Caco-2 (cell line): ENCODE data around the gene CCDC142. TPM values are rescaled to one million over a fixed set of nuclear protein-coding genes. Genes with fewer than 3 reads are reported as not detected.

Experiments used
- BruUV-seq: library from RNA; stranded (reverse); fragments of 400-500 nt; replicated peaks from 2 replicates; lab custom pipeline; 2021; lab: Mats Ljungman, UMichigan
- CTCF ChIA-PET: fragments of 300-600 bp; sonication (Branson Sonifier 250); formaldehyde crosslinking; loops from one replicate; lab custom pipeline; 2022; ENCODE audit warnings: antibody characterized with exemption; lab: Charles Lee
- POLR2A ChIA-PET: fragments of 300-600 bp; sonication (Branson Sonifier 250); formaldehyde crosslinking; loops from one replicate; lab custom pipeline; 2022; ENCODE audit warnings: antibody characterized with exemption; lab: Charles Lee
- DNase-seq, 2 experiments: peaks; one replicate each; pipeline versions ENCODE4 v3.0.0 to v3.0.0-alpha.2; 2020 to 2022
- H3K27me3 ChIP-seq: replicated peaks from 2 replicates; pipeline ENCODE4 v1.6.0; 2011; ENCODE audit warnings: low read length; ENCODE audit not compliant: control insufficient read depth, insufficient read depth
- H3K36me3 ChIP-seq: 2 replicates; pipeline ENCODE4 v1.5.1; 2011; ENCODE audit warnings: low read length; ENCODE audit not compliant: control insufficient read depth, insufficient read depth
- H3K4me1 ChIP-seq: fragments of 250-450 bp; sonication (Bioruptor Pico); 2 replicates; pipeline ENCODE4 v1.5.1; 2020; ENCODE audit warnings: mild to moderate bottlenecking
- H3K4me3 ChIP-seq: 2 replicates; pipeline ENCODE4 v1.5.1; 2011; ENCODE audit warnings: low read depth, mild to moderate bottlenecking, control low read depth, low read length
- H3K9me3 ChIP-seq: fragments of 250-450 bp; sonication (Bioruptor Pico); 2 replicates; pipeline ENCODE4 v1.5.1; 2020; ENCODE audit warnings: mild to moderate bottlenecking, moderate library complexity
- H3K27ac Mint-ChIP-seq: one replicate; pipeline ENCODE4 v1.8.0; 2022; ENCODE audit warnings: mixed read lengths; ENCODE audit not compliant: unreplicated experiment
- H3K27me3 Mint-ChIP-seq: one replicate; pipeline ENCODE4 v1.8.0; 2022; ENCODE audit warnings: mixed read lengths; ENCODE audit not compliant: insufficient read depth, unreplicated experiment
- H3K36me3 Mint-ChIP-seq: one replicate; pipeline ENCODE4 v1.8.0; 2022; ENCODE audit warnings: mild to moderate bottlenecking, mixed read lengths; ENCODE audit not compliant: insufficient read depth, unreplicated experiment
- H3K4me1 Mint-ChIP-seq: one replicate; pipeline ENCODE4 v1.8.0; 2022; ENCODE audit warnings: low read depth, mixed read lengths; ENCODE audit not compliant: unreplicated experiment
- H3K4me3 Mint-ChIP-seq: one replicate; pipeline ENCODE4 v1.8.0; 2022; ENCODE audit warnings: mild to moderate bottlenecking, moderate library complexity, mixed read lengths; ENCODE audit not compliant: unreplicated experiment
- H3K9me3 Mint-ChIP-seq: one replicate; pipeline ENCODE4 v1.8.0; 2022; ENCODE audit warnings: mixed read lengths; ENCODE audit not compliant: unreplicated experiment
- CTCF ChIP-seq, 2 experiments: fragments of 200-600 bp in 1 of 2; IDR thresholded peaks; 1 replicate in 1 of 2; 2 replicates in 1 of 2; pipeline versions ENCODE4 v1.5.1 to v1.8.0; 2011 to 2022; ENCODE audit warnings: antibody characterized with exemption in 1 of 2, control low read depth in 1 of 2, inconsistent platforms in 1 of 2, low read depth in 1 of 2, low read length in 1 of 2, mild to moderate bottlenecking in 1 of 2, moderate library complexity in 1 of 2; ENCODE audit not compliant: insufficient read depth in 1 of 2, severe bottlenecking in 1 of 2, unreplicated experiment in 1 of 2
- intact Hi-C: fragments of 100-400 bp; cut with micrococcal nuclease; formaldehyde crosslinking; loops from one replicate; pipeline ENCODE4 v1.10.0; 2022; ENCODE audit not compliant: unreplicated experiment
- total RNA-seq: library from RNA; stranded (reverse); gene quantifications from 2 replicates; pipeline ENCODE4 v1.2.3, GENCODE V29; 2022

CCDC142 gene
- total RNA-seq, 1 experiment from 2014 or later = 39.0 TPM

DNA sequence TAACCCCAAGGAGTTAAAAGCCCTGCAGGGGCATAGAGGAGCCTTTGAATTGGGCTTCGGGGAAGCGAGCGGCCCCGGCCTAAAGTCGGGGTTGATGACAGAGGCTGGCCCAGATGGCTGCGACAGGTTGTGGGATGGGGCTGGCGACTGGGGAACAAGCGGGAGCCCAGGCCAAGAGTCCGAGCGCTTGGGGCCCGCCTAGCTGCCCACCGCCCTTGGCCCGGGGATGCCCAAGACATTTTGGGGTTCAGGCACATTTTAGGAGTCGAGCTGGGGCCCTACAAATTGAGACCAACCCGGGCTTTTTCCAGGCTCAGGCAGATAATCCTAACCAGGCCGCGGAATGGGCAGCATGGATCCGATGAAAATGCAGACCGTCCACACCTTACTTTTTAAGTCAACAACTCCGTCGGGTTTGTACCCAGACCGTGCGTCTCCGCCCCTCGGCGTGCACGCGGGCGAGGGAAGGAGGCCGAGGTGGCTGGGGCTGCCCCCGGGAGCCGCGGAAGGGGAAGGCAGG is 41.6 kb downstream of the CCDC142 start:
- Mint-ChIP-seq H3K4me3 (peak overlapping the region; percentile 97), H3K4me1 (peaks cover 13% of the 10 kb centered on the region), H3K9me3 (no peaks in the 10 kb centered on the region), H3K27me3 (no peaks in the 10 kb centered on the region), H3K36me3 (peaks cover 53% of the 10 kb centered on the region), H3K27ac (peak overlapping the region; percentile 99)
- POLR2A ChIA-PET = interaction anchor here (1.4 to 1.5 kb wide), 3 partner anchors 9 to 17 kb away, joined by 3 to 24 read pairs (median 7); partner anchors contain the start of gene WBP1
- CTCF ChIA-PET = interaction anchor here (1.1 kb wide), 1 partner anchor 48 kb away, joined by 3 read pairs; no protein-coding TSS in a partner anchor
- intact Hi-C loops = loop anchor here (2.0 kb wide), 1 partner anchor 16 kb away; no protein-coding TSS in a partner anchor
- TSS peak; percentile 64 for BruUV-seq
- no peak for TF ChIP-seq CTCF (IDR thresholded peaks at IDR 0.05; ENCODE audit: insufficient read depth in 1 of 2, low read depth in 1 of 2, low read length in 1 of 2, severe bottlenecking in 1 of 2, unreplicated experiment in 1 of 2)
- Histone ChIP-seq H3K36me3 (peaks cover 5% of the 10 kb centered on the region), H3K27me3 (no peaks in the 10 kb centered on the region), H3K9me3 (no peaks in the 10 kb centered on the region), H3K4me1 (peaks cover 20% of the 10 kb centered on the region; the same call in 1 of the 2 replicates), H3K4me3 (peak overlapping the region; percentile 94)
- DNase-seq = no peak

DNA sequence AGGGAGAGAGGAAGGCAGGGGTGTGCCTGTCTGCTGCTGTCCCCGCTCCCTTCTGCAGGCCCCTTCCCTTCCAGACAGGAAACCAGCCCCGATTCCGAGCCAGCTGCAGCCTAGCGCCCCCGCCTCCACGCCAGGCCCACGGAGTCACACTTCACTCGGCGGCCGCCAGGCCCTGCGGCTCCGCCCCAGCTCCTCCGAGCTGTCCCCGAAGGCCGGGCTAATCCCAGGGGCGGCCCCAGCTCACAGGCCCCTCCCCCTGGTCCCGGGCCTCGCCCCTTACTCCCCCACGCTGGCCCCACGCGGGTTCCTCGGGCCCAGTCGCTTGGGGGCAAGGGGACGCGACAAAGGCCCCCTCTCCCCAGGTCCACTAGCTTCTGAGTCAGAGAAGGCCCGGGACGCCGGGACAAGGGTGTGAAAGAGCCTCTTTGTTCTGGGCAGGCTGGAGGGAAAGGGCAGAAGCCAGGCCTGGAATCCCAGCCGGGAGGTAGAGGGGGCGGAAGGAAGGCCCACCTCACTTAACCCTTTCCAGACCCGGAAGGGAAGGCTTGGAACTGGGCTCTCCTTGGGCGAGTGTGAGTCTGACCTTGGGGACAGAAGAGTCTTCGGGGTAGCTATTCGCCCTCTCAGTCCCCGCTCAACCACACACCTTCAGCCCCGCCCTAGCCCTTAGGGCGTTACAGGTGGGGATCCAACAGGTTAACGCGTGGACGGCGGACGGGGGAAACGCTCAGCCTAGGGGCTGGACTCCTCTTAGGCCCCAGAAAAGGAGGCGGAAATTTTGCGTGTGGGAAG is 42.2 kb downstream of the CCDC142 start:
- Histone ChIP-seq H3K27me3 (no peaks in the 10 kb centered on the region), H3K9me3 (no peaks in the 10 kb centered on the region), H3K4me1 (peaks cover 20% of the 10 kb centered on the region; the same call in 1 of the 2 replicates), H3K4me3 (peak overlapping the region; percentile 94), H3K36me3 (peaks cover 5% of the 10 kb centered on the region)
- Mint-ChIP-seq H3K4me3 (peak overlapping the region; percentile 97), H3K36me3 (peaks cover 53% of the 10 kb centered on the region), H3K27ac (peak overlapping the region; percentile 99), H3K27me3 (no peaks in the 10 kb centered on the region), H3K9me3 (no peaks in the 10 kb centered on the region), H3K4me1 (peaks cover 13% of the 10 kb centered on the region)
- BruUV-seq = no TSS peak
- ChIA-PET CTCF (interaction anchor here (0.6 to 1.2 kb wide), 7 partner anchors 11 to 148 kb away, joined by 3 to 9 read pairs (median 4); partner anchors contain the start of genes INO80B and WBP1), POLR2A (interaction anchor here (0.7 to 1.5 kb wide), 13 partner anchors 10 to 612 kb away, joined by 3 to 24 read pairs (median 4); partner anchors contain the start of genes INO80B, MOGS, MRPL53 and WBP1)
- intact Hi-C loops = loop anchor here (2.0 kb wide), 1 partner anchor 16 kb away; no protein-coding TSS in a partner anchor
- peak; percentile 93 to 95 for DNase-seq
- peak in 1 of 2 experiments; percentile 28 for TF ChIP-seq CTCF (IDR thresholded peaks at IDR 0.05; ENCODE audit: insufficient read depth in 1 of 2, low read depth in 1 of 2, low read length in 1 of 2, severe bottlenecking in 1 of 2, unreplicated experiment in 1 of 2)
